ENCODE data around the gene DNAJB11. TPM values are rescaled to one million over a fixed set of nuclear protein-coding genes. Genes with fewer than 3 reads are reported as not detected.
"Not testable (repeated sequence)": the region's sequence is repeated elsewhere in the genome, so short reads cannot be mapped to it uniquely, and the experiment has no call there.

DNAJB11 gene
- total RNA-seq, 1 donor from 2014 or later: 68.2 TPM

- intact Hi-C loops (cut with micrococcal nuclease): loop anchor here (2.0 to 10.0 kb wide), 5 partner anchors 48 to 632 kb away; partner anchors contain the start of genes RFC4 and TBCCD1
Observed at GRCh38 chr3:186614597-186615483, 44.3 kb downstream of the DNAJB11 start.

GRCh38 chr3:186616299-186616617, 45.7 kb downstream of the DNAJB11 start:
- intact Hi-C loops (cut with micrococcal nuclease): loop anchor here (5.0 to 10.0 kb wide), 4 partner anchors 49 to 549 kb away; partner anchors contain the start of genes RFC4 and TBCCD1

DNA sequence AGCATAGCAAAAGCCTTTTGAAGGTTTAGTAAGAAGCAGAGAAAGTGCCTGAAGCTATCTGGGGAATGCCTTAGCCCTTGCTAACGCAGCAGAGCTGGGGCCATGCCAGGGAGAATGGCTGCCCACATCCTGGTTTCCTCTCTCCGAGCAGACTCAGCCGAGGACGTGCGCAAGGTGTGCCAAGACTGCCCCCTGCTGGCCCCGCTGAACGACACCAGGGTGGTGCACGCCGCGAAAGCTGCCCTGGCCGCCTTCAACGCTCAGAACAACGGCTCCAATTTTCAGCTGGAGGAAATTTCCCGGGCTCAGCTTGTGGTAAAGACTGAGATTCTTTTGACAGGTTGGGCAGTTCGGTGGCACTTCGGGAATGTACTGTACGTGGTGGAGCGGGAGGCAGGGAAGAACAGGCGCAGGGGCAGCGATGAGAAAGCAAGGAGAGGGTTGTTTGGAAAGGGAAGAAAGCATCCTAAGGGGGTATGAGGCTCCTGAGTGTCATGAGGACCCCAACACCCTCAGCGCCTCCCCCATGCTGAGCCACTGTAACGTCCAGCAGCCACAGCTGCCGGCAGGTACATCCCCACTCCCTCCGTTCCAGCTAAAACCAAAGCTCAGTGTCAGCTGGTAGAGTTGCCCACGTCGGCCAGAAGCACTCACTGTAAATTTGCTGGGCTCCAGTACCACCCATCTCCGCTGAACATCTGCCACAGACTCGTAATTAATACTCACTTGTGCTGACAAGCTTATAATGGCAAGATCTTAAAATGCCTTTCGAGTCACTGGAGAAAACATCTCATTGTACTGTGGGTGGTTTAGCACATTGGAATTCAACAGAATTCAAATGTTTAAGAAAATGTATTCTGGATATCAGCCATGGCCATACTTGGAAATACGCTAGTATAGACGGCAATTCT, 46.8 kb downstream of the DNAJB11 start:
- intact Hi-C loops (cut with micrococcal nuclease): loop anchor here (1.0 to 10.0 kb wide), 6 partner anchors 50 to 640 kb away; partner anchors contain the start of genes RFC4 and TBCCD1

DNA sequence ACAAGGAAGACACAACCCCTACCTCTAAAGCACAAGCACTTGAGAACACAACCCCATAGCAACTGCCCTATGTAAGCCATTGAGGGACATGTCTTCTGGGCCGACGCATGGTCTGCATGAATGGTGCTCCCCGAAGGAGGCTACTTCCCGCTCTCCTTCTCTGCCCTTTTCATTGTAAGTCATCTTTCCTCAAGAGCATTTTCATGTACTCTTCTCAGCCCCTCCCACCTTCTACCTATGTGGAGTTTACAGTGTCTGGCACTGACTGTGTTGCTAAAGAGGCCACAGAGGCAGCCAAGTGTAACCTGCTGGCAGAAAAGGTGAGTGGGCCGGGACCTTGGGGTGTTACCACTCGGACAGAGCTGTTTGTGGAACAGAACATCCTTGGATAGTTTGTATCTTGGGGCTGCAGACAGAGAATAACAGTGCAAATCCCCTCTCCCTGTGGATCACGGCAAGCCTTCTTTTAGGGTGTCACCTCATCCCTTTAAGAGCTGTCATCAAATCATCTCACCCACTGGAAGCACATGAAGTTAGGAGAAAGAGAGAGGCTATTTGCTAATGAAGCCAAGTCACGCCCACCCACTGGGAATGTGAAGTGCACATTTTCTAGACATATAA, 47.9 kb downstream of the DNAJB11 start:
- intact Hi-C loops (cut with micrococcal nuclease): loop anchor here (5.0 to 10.0 kb wide), 4 partner anchors 51 to 546 kb away; partner anchors contain the start of genes RFC4 and TBCCD1

GRCh38 chr3:186619787-186620212, 49.3 kb downstream of the DNAJB11 start:
- intact Hi-C loops (cut with micrococcal nuclease): loop anchor here (5.0 to 10.0 kb wide), 4 partner anchors 52 to 545 kb away; partner anchors contain the start of genes RFC4 and TBCCD1

DNA sequence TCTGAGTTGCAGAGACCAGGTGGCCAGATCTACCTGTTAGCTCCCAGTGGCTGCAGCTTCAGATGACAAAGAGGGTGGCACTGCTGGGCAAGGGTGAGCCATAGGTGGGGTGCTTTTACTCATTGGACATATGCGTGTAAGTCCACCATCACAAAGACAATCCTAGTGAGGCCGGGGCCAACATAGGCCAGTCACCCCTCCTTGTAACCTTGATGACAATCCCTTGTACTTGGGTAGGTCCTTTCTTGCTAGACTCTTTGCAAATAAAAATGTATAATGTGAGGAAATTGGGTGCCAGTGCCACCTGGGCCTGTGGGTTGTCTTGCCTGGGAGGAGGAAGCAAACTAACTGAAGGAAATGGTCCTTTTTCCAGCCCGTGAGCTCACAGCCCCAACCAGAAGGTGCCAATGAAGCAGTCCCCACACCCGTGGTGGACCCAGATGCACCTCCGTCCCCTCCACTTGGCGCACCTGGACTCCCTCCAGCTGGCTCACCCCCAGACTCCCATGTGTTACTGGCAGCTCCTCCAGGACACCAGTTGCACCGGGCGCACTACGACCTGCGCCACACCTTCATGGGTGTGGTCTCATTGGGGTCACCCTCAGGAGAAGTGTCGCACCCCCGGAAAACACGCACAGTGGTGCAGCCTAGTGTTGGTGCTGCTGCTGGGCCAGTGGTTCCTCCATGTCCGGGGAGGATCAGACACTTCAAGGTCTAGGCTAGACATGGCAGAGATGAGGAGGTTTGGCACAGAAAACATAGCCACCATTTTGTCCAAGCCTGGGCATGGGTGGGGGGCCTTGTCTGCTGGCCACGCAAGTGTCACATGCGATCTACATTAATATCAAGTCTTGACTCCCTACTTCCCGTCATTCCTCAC, 49.9 kb downstream of the DNAJB11 start:
- intact Hi-C loops (cut with micrococcal nuclease): no loop called here

DNA sequence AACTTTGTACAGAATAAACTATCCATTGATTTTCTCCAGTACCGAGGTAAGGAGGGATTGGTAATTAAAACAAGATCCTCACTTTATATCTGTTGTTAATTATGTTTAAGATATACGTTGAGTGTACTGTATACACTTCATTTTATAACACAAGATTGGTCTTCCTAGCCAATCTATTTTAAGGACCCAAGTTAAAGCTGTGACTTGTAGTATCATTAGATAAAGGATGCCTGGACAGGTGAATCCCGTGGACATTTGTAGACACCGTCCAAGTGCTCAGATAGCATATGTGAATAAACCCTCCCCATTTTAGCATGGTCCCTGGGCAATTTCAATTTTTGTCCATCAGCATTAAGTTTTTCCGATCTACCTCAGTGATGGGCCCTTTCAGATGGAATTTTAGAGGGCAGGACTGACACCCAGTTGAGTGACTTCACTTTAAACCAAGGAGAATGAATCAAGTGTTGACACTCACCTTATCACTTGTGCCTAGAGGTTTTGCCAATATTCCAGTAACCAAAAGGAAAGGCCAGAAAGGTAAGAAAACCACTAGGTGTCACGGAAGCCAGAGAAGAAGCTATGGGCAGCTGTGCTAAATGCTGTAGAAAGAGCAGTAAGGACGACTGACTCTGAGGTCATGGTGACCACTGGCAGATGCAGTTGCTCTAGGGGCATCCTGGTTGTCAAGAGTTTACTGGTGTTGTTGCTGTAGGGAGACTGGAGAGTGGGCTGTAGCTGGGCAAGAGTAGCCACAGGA, 51.6 kb downstream of the DNAJB11 start:
- intact Hi-C loops (cut with micrococcal nuclease): no loop called here

DNA sequence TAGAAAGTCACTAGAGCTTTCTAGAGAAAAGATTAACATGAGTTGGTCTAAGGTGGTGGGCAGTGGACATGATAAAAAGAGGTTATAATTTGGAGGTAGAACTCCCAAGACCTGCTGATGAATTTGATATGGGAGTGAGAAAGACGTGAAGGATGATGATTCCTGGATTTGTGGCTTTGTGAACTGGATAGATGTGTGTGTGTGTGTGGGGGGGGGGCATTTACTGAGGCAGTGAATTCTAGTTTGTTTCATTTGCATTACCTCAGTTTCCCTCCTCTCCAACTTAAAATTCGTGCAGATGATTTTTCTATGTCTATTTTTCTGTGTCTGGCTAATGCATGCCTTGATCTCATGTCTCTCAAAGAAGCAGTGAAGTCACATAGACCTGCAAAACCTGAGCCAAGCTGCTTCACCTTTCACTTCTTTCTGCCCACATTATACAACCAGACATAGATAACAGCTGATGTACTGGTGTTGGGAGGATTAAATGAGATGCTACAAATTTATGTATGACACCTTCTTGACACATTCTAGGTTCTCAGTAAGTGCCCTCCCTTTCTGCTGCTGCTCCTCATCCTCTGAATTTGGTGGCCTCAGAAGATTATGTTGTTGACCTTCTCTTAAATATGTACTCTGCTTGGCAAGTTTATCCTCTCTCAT, 52.3 kb downstream of the DNAJB11 start:
- intact Hi-C loops (cut with micrococcal nuclease): no loop called here

GRCh38 chr3:186624598-186624997, 54.1 kb downstream of the DNAJB11 start:
- intact Hi-C loops (cut with micrococcal nuclease): no loop called here

- intact Hi-C loops (cut with micrococcal nuclease): no loop called here
Observed at GRCh38 chr3:186625600-186626042, 55.1 kb downstream of the DNAJB11 start.

DNA sequence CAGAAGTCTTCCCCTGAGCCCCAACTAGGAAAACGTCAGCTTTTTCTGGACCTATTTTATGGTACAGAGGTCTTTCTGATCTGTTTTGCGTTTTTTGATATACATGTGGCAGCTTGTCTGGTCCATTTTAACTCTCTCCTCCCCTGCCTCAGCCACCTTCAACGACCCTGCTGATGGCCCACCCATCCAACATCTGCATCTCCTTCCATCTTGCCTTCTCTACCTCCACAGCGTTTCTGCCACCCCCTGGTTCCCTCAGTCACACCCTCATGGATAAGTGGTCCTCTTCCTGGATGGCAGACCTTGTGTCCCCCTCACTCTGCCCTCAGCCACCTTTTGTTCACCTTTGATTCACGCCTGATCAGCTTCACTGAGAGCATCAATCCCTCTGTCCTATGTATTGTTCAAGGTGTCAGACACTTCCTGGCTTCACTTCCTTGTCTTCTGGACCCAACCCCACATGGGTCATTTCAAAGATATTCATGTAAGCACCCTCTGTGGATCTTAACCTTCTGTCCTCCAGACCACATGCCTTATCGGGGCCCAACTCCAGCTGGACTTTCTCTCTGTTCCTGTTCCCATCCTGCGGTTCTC, 55.8 kb downstream of the DNAJB11 start:
- intact Hi-C loops (cut with micrococcal nuclease): no loop called here

DNA sequence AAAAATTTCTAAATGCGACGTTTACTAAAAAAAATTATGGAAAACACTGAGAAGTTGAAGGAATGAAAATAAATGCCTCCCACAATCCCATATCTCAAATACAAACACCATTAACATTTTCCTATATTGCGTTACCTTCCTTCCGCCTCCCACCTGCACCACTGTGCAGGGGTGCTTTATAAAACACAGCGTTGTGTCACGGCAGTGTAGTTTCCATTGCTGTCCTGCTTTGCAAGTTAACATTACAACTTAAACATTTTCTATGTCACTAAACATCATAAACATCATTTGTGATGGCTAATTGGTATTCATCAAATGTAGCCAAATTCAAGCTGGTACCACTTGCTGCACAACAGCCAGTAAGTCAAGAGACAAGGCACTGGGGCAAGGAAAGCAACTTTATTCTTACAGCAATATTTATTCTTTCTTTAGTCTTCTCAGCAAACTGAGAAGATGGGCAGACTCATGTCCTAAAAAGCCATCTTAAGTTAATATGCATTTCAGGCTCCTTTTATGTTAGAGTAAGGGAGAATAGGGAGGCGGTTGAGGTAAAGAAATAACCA, 57.4 kb downstream of the DNAJB11 start:
- intact Hi-C loops (cut with micrococcal nuclease): no loop called here

DNA sequence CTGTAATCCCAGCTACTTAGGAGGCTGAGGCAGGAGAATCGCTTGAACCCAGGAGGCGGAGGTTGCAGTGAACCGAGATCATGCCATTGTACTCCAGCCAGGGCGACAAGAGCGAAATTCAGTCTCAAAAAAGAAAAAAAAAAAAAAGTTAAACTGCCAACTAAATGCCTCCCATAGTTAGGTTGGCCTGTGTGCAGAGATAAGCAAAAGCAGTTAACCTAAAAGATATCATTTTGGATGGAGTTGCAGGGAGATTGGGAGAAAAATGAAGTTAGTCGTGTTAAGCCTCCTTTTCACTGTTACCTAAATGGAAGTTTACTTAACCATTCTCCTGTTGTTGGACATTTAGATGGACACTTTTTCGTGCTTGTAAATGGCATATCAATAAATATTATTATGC, 58.2 kb downstream of the DNAJB11 start:
- intact Hi-C loops (cut with micrococcal nuclease): no loop called here

GRCh38 chr3:186630950-186631641, 60.6 kb downstream of the DNAJB11 start:
- intact Hi-C loops (cut with micrococcal nuclease): no loop called here

GRCh38 chr3:186633481-186633880, 63.0 kb downstream of the DNAJB11 start:
- intact Hi-C loops (cut with micrococcal nuclease): no loop called here

GRCh38 chr3:186634207-186634606, 63.7 kb downstream of the DNAJB11 start:
- intact Hi-C loops (cut with micrococcal nuclease): not testable (repeated sequence)
